Tibial nerve (tissue), 4 donors: ENCODE results near the gene SEC14L5.

ENCODE experiments used
- CTCF ChIP-seq, 5 experiments: fragments of 200-600 bp in 3 of 5; fragments of 450-650 bp in 2 of 5; sonication (generic) in 3 of 5; IDR thresholded peaks; one replicate each; pipeline ENCODE4 v1.5.1; 2016 to 2019; ENCODE audit warnings: antibody characterized with exemption in 5 of 5, mild to moderate bottlenecking in 3 of 5, moderate library complexity in 2 of 5
- EP300 ChIP-seq, 2 donors: sonication (generic); formaldehyde crosslinking; IDR thresholded peaks; one replicate each; pipeline ENCODE4 v1.6.1; 2017; ENCODE audit warnings: antibody characterized with exemption in 2 of 2, mild to moderate bottlenecking in 1 of 2
- POLR2A ChIP-seq, 2 donors: fragments of 450-650 bp; IDR thresholded peaks; one replicate each; pipeline ENCODE4 v1.6.1; 2017; ENCODE audit warnings: antibody characterized with exemption in 2 of 2, mild to moderate bottlenecking in 2 of 2, moderate library complexity in 2 of 2

GRCh38 chr16:4976079-4976478 is 17.9 kb downstream of the SEC14L5 start:
- TF ChIP-seq POLR2A (IDR thresholded peaks at IDR 0.05) = no peak
- TF ChIP-seq CTCF (IDR thresholded peaks at IDR 0.05) = no peak
- no peak for TF ChIP-seq EP300 (IDR thresholded peaks at IDR 0.05)
